ENCODE results near the gene SCAMP5.

SCAMP5 gene

GRCh38 chr15:75070674-75071073, 75.3 kb downstream of the SCAMP5 start:
- in situ Hi-C loops (cut with HindIII; ENCODE audit: low sequenced_read_pairs) = no loop called here
- TF ChIP-seq, protein P1, sequence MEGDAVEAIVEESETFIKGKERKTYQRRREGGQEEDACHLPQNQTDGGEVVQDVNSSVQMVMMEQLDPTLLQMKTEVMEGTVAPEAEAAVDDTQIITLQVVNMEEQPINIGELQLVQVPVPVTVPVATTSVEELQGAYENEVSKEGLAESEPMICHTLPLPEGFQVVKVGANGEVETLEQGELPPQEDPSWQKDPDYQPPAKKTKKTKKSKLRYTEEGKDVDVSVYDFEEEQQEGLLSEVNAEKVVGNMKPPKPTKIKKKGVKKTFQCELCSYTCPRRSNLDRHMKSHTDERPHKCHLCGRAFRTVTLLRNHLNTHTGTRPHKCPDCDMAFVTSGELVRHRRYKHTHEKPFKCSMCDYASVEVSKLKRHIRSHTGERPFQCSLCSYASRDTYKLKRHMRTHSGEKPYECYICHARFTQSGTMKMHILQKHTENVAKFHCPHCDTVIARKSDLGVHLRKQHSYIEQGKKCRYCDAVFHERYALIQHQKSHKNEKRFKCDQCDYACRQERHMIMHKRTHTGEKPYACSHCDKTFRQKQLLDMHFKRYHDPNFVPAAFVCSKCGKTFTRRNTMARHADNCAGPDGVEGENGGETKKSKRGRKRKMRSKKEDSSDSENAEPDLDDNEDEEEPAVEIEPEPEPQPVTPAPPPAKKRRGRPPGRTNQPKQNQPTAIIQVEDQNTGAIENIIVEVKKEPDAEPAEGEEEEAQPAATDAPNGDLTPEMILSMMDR (IDR thresholded peaks at IDR 0.05; ENCODE audit: low read depth, low read length, missing control alignments) = no peak
- no peak for DNase-seq (ENCODE audit: low read depth)
- no peak overlapping the region for H3K4me3 ChIP-seq (ENCODE audit: low read depth, low read length)

All from astrocyte of the cerebellum (primary cell).